KMS-11 (cell line): Measurements from ENCODE around the gene TMEM187.
A peak's percentile ranks its signal among the peaks of the same experiment; 100 is the strongest.

Source experiments
- H2AFZ ChIP-seq: fragments of 200-600 bp; sonication (generic); 2 replicates; pipeline ENCODE4 v1.6.1; 2016; ENCODE audit warnings: antibody characterized with exemption, mixed run types, low read depth
- H3K27ac ChIP-seq: fragments of 200-600 bp; sonication (generic); 2 replicates; pipeline ENCODE4 v1.6.1; 2016; ENCODE audit warnings: mild to moderate bottlenecking, mixed run types
- H3K27me3 ChIP-seq: fragments of 200-600 bp; sonication (generic); 2 replicates; pipeline ENCODE4 v1.6.1; 2017; ENCODE audit warnings: mild to moderate bottlenecking, low read depth, mixed run types, moderate library complexity; ENCODE audit not compliant: insufficient read depth
- H3K36me3 ChIP-seq: fragments of 200-600 bp; sonication (generic); 2 replicates; pipeline ENCODE4 v1.6.1; 2017; ENCODE audit warnings: mild to moderate bottlenecking, mixed run types; ENCODE audit not compliant: insufficient read depth
- H3K4me1 ChIP-seq: fragments of 200-600 bp; sonication (generic); 2 replicates; pipeline ENCODE4 v1.6.1; 2016; ENCODE audit warnings: mild to moderate bottlenecking, low read depth, mixed run types; ENCODE audit not compliant: poor library complexity, severe bottlenecking
- H3K4me2 ChIP-seq: fragments of 200-600 bp; sonication (generic); 2 replicates; pipeline ENCODE4 v1.7.0; 2016; ENCODE audit warnings: mild to moderate bottlenecking, mixed run types
- H3K4me3 ChIP-seq: fragments of 200-600 bp; sonication (generic); IDR thresholded peaks from 2 replicates; pipeline ENCODE4 v1.6.1; 2017; ENCODE audit warnings: low read depth, low read length, mixed read lengths; ENCODE audit not compliant: insufficient read depth
- H3K79me2 ChIP-seq: fragments of 200-600 bp; sonication (generic); 2 replicates; pipeline ENCODE4 v1.6.1; 2016; ENCODE audit warnings: low read depth, mixed run types; ENCODE audit not compliant: insufficient read depth
- H3K9ac ChIP-seq: fragments of 200-600 bp; sonication (generic); 2 replicates; pipeline ENCODE4 v1.6.1; 2016; ENCODE audit warnings: mild to moderate bottlenecking, mixed run types
- H4K20me1 ChIP-seq: fragments of 200-600 bp; sonication (generic); 2 replicates; pipeline ENCODE4 v1.6.1; 2016; ENCODE audit warnings: mild to moderate bottlenecking, mixed run types; ENCODE audit not compliant: insufficient read depth
- CTCF ChIP-seq: fragments of 200-600 bp; sonication (generic); conservative IDR thresholded peaks from 2 replicates; pipeline ENCODE4 v1.6.1; 2017; ENCODE audit warnings: low read depth, mild to moderate bottlenecking, antibody characterized with exemption, low read length, moderate library complexity, mixed read lengths

TMEM187 gene

GRCh38 chrX:153925739-153926551 lies 46.6 kb upstream of the TMEM187 start, which contains the start of gene ARHGAP4:
Gene ARHGAP4 (minus strand): TSS chrX:153926264. CDS start chrX:153926202, 62 bp downstream.
- H3K79me2 ChIP-seq: peaks cover 43% of the 10 kb centered on the region
- peak within 1 kb of the TSS; percentile 90 for H3K9ac ChIP-seq
- H3K27me3 ChIP-seq: no peaks in the 10 kb centered on the region
- peak within 1 kb of the TSS; percentile 95 for H3K27ac ChIP-seq
- H3K4me3 ChIP-seq: no peak within 1 kb of the TSS
- H3K36me3 ChIP-seq: no peaks in the 10 kb centered on the region
- H3K4me1 ChIP-seq: peaks cover 21% of the 10 kb centered on the region
- no peak within 1 kb of the TSS for H2AFZ ChIP-seq
- peak within 1 kb of the TSS; percentile 94 for H3K4me2 ChIP-seq
- no peaks in the 10 kb centered on the region for H4K20me1 ChIP-seq
- TF ChIP-seq CTCF: no peak

- H3K4me1 ChIP-seq: peaks cover 21% of the 10 kb centered on the region
- H3K27ac ChIP-seq: peak overlapping the region; percentile 95
- H3K27me3 ChIP-seq: no peaks in the 10 kb centered on the region
- peak overlapping the region; percentile 90 for H3K9ac ChIP-seq
- peaks cover 43% of the 10 kb centered on the region for H3K79me2 ChIP-seq
- H3K4me2 ChIP-seq: peak overlapping the region; percentile 86
- no peak overlapping the region for H3K4me3 ChIP-seq
- no peak overlapping the region for H2AFZ ChIP-seq
- H4K20me1 ChIP-seq: no peaks in the 10 kb centered on the region
- H3K36me3 ChIP-seq: no peaks in the 10 kb centered on the region
- no peak for TF ChIP-seq CTCF
Measured at GRCh38 chrX:153926552-153926857, 46.0 kb upstream of the TMEM187 start.

- Histone ChIP-seq H2AFZ (no peak overlapping the region), H3K4me1 (peaks cover 21% of the 10 kb centered on the region), H3K9ac (peak overlapping the region; percentile 90), H3K27ac (peak overlapping the region; percentile 95), H3K36me3 (no peaks in the 10 kb centered on the region), H4K20me1 (no peaks in the 10 kb centered on the region), H3K4me3 (no peak overlapping the region), H3K27me3 (no peaks in the 10 kb centered on the region), H3K4me2 (peak overlapping the region; percentile 86), H3K79me2 (peaks cover 37% of the 10 kb centered on the region)
- 0 out of 2 replicates have a peak, but pooled peaks have one; percentile 10 for TF ChIP-seq CTCF
Measured at GRCh38 chrX:153926858-153927671, 45.5 kb upstream of the TMEM187 start.

GRCh38 chrX:153927672-153927921 lies 45.0 kb upstream of the TMEM187 start:
- Histone ChIP-seq H3K4me1 (peaks cover 21% of the 10 kb centered on the region), H2AFZ (no peak overlapping the region), H3K36me3 (no peaks in the 10 kb centered on the region), H3K27ac (peak overlapping the region; percentile 95), H3K4me2 (peak overlapping the region; percentile 86; the same call in 1 of the 2 replicates), H3K4me3 (no peak overlapping the region), H4K20me1 (no peaks in the 10 kb centered on the region), H3K79me2 (peaks cover 34% of the 10 kb centered on the region), H3K9ac (peak overlapping the region; percentile 90), H3K27me3 (no peaks in the 10 kb centered on the region)
- TF ChIP-seq CTCF: no peak
